Measurements from ENCODE around the gene MISP. TPM values are rescaled to one million over a fixed set of nuclear protein-coding genes. Genes with fewer than 3 reads are reported as not detected.

The MISP gene
- total and polyA plus RNA-seq, 2 of the 13 experiments (the other 11 are each of a cell fraction or from before 2014, with no cell fraction given): 0.67 to 1.3 TPM

DNA sequence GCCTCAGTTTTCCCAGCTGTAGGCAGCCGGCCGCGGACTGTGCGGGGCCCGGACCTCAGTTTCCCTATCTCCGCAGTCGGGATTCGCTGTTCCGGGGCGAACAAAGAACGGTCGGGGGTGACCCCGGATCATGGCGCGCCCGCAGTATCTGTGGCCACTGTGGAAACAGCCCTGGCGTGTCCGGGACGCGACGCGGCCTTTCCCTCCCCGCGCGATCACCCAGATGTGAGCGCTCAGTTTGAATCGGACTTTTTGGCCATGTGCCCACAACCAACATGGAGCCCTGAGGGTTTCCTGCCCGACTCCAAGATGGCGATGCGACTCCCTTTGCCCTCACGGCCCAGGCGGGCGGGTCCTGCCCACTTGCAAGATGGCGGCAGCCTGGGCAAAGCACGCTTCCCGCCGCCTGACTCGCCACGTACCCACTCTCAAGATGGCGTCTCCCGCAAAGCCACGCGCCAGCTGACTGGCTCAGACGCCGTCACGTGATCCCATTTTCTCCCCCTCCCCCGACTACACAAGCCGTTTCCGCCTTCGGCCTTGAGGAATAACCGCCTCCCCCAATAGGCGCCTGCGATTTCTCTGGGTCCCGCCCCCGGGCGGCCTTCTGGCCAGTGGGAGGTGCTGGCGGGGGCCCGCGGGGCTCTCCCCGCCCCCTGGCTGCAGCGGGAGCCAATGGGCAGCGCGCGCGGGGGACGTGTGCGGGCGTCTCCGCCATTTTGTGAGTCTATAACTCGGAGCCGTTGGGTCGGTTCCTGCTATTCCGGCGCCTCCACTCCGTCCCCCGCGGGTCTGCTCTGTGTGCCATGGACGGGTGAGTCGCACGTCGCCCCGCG lies 46.0 kb downstream of the MISP start, which contains the start of gene PTBP1 (continued):
- TF ChIP-seq SNAPC4 (CRISPR knock-in tag; IDR thresholded peaks at IDR 0.05) (peak; percentile 79; the same call in 1 of the 2 replicates), ZNF567 (CRISPR knock-in tag; IDR thresholded peaks at IDR 0.05; ENCODE audit: borderline replicate concordance) (peak; percentile 77; the same call in 1 of the 2 replicates), CCAR2 (optimal IDR thresholded peaks at IDR 0.05; ENCODE audit: low read depth, low read length) (no peak), ZNF841 (CRISPR knock-in tag; IDR thresholded peaks at IDR 0.05; ENCODE audit: borderline replicate concordance) (0 out of 2 replicates have a peak, but pooled peaks have one; percentile 10), ATF3 (CRISPR knock-in tag; IDR thresholded peaks at IDR 0.05) (peak; percentile 47; the same call in 1 of the 2 replicates), ZSCAN22 (CRISPR knock-in tag; IDR thresholded peaks at IDR 0.05) (no peak), HMGXB4 (CRISPR knock-in tag; IDR thresholded peaks at IDR 0.05; ENCODE audit: borderline replicate concordance in 1 of 2, low read depth in 1 of 2) (peak; percentile 69 to 86; a peak in 3 of 4 replicates), PBX2 (CRISPR knock-in tag; IDR thresholded peaks at IDR 0.05) (peak; percentile 44; the same call in 1 of the 2 replicates), HOMEZ (CRISPR knock-in tag; IDR thresholded peaks at IDR 0.05; ENCODE audit: low read depth) (no peak), ZBTB38 (CRISPR knock-in tag; IDR thresholded peaks at IDR 0.05) (peak; percentile 88), HIVEP1 (CRISPR knock-in tag; IDR thresholded peaks at IDR 0.05) (peak; percentile 67)
- TF ChIP-seq, protein P1, sequence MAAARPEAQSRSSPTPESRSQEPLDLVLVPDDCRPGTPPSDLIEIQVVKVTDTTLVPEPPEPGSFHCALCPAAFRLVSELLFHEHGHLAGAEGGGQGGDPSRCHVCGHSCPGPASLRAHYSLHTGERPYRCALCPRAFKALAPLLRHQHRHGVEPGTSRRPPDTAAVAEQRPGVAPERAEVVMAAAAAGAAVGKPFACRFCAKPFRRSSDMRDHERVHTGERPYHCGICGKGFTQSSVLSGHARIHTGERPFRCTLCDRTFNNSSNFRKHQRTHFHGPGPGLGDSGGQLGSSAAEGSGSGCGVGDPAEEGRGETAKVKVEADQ (CRISPR knock-in tag; IDR thresholded peaks at IDR 0.05; ENCODE audit: borderline replicate concordance): no peak
- TF ChIP-seq, protein P2, sequence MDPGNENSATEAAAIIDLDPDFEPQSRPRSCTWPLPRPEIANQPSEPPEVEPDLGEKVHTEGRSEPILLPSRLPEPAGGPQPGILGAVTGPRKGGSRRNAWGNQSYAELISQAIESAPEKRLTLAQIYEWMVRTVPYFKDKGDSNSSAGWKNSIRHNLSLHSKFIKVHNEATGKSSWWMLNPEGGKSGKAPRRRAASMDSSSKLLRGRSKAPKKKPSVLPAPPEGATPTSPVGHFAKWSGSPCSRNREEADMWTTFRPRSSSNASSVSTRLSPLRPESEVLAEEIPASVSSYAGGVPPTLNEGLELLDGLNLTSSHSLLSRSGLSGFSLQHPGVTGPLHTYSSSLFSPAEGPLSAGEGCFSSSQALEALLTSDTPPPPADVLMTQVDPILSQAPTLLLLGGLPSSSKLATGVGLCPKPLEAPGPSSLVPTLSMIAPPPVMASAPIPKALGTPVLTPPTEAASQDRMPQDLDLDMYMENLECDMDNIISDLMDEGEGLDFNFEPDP (CRISPR knock-in tag; conservative IDR thresholded peaks at IDR 0.05): no peak

Data from HepG2 (cell line).